ENCODE measurements around the gene APOA4.

DNA sequence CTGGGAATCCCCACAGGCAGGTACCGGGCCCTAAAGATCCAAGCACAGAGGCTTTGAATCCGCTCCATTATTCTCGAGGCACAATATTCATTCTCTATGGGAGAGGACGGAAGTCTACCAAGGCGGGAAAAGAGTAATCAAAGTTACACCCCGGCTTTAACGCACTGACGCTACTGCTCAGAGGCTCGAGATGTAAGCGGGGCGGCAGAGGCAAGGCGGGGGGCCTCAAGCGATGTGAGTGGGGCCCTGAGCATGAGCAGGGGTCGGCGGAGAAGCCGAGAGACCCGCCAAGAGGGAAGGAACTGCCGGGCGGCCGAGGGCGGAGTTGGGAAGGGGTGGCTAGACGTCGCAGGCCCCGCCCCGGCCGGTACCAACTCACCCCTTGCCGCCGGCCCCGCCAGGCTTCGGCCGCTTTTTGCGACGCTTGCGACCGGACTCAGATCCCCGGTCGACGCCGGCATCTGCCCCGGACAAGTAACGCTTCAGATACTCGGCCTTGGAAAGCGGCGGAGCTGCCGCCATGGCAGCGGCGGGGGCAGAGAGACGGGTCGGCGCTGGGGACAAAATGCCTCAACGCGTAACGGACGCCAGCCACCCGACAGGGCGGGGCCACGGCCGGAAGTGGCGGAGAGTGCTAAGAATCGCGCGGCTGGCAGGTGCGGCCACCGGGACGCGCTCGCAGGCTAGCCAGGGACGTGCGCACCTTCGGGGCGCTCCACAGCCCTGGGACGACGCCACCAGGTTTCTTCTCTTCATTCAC is 50.5 kb downstream of the APOA4 start, which contains the start of gene BUD13:
- TF ChIP-seq, protein P1, sequence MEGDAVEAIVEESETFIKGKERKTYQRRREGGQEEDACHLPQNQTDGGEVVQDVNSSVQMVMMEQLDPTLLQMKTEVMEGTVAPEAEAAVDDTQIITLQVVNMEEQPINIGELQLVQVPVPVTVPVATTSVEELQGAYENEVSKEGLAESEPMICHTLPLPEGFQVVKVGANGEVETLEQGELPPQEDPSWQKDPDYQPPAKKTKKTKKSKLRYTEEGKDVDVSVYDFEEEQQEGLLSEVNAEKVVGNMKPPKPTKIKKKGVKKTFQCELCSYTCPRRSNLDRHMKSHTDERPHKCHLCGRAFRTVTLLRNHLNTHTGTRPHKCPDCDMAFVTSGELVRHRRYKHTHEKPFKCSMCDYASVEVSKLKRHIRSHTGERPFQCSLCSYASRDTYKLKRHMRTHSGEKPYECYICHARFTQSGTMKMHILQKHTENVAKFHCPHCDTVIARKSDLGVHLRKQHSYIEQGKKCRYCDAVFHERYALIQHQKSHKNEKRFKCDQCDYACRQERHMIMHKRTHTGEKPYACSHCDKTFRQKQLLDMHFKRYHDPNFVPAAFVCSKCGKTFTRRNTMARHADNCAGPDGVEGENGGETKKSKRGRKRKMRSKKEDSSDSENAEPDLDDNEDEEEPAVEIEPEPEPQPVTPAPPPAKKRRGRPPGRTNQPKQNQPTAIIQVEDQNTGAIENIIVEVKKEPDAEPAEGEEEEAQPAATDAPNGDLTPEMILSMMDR (IDR thresholded peaks at IDR 0.05; ENCODE audit: poor library complexity, severe bottlenecking), result peak; percentile 32
- TF ChIP-seq POLR2AphosphoS5 (IDR thresholded peaks at IDR 0.05) (peak; percentile 84), RAD21 (conservative IDR thresholded peaks at IDR 0.05) (peak; percentile 45)
